Ovary (tissue), 3 donors: ENCODE data around the gene ANAPC15.

ENCODE experiments used
- CTCF ChIP-seq, 3 donors: fragments of 450-650 bp in 2 of 3; fragments of 200-600 bp in 1 of 3; IDR thresholded peaks; one replicate each; pipeline versions ENCODE4 v1.5.1 to v1.8.0; 2016 to 2022; ENCODE audit warnings: antibody characterized with exemption in 3 of 3, mild to moderate bottlenecking in 1 of 3
- POLR2A ChIP-seq: fragments of 450-650 bp; IDR thresholded peaks from one replicate; pipeline ENCODE4 v1.6.1; 2017; ENCODE audit warnings: antibody characterized with exemption, mild to moderate bottlenecking, moderate library complexity
- donor health status: DM: no; HTN: no; CAD: no.

- TF ChIP-seq POLR2A (no peak), CTCF (IDR thresholded peaks at IDR 0.05) (no peak)
Observed at GRCh38 chr11:72112978-72113808, 698 bp upstream of the ANAPC15 start.
